NCI-H510A treated with DMSO at 0.1 percent for 48 hours (cell line): ENCODE results near the gene FAM118B.

Experiments
- DNase-seq: peaks from one replicate; lab custom pipeline; 2025; lab: John Stamatoyannopoulos, UW

The FAM118B gene

GRCh38 chr11:126186708-126187529, 24.7 kb upstream of the FAM118B start:
- peak; percentile 59 for DNase-seq

- peak; percentile 63 for DNase-seq
Measured at GRCh38 chr11:126188332-126189108, 23.1 kb upstream of the FAM118B start.

DNA sequence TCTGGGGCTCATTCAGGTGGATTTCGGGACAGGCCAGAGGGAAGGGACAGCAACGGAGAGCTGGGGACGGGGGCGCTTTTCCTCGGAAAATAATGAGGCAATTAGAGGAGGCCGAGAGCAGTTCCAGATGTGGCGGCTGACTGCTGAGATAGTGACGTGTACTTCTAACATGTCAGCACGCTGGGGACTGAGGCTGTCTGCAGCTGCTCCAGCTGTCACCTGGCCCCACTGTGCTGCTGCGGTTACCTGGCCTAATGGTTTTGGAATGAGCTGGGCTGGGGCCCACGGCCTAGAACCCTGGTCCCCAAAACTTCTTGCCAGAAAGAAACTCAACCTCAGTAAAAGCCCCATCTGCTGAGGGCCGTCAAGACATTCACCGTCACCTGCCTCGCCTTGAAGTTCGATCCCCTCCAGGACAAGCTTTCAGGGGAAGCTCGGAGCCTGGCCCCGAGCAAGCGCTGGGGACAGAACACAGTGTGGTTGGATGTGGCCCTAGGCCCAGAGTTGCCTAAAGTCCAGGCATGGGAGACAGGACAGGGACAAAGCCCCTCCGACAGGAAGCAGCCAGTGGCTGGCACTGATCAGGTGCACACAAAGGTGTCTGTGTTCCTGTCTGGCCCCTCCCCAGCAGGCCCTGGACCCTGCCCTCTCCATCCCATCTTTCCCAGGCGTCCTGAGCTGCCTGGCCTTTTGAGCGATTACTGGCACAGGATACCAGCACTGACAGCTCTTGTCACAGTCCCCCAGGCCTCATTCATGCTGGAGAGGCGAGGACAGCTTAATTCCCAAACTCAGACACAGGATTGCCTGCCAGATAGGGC, 22.3 kb upstream of the FAM118B start:
- DNase-seq = peak; percentile 30

GRCh38 chr11:126190792-126191191, 20.8 kb upstream of the FAM118B start:
- no peak for DNase-seq

DNA sequence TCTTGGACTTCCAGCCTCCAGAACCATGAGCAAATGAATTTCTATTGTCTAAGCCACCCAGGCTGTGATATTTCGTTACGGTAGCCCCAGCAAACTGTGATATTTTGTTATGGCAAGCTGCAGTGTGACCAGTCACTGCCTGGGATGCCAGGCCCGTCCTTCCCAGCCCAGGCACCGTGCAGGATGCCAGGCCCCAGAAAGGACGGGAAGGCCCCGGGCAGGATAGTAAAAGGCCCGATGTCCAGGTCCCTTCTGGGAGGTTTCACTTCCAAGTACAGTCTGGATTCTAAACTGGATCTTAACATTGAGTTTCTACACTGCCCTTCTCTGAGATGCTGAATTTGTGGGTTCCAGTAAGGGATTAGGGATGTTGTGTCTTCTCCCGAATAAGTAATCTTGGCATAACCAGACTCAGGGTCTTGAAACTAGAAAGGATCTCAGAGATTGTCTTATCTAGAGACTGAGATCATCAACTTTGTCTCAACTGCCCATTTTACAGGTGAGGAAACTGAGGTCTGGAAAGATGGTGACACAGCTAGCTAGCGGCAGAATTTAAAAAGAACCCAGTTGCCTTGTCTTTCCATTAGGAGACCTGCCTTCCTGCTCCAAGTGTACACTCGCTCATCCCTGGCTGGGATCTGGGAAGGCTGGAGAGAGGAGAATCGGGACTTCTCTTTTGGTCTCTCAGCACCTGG, 20.1 kb upstream of the FAM118B start:
- no peak for DNase-seq

GRCh38 chr11:126192361-126192760, 19.2 kb upstream of the FAM118B start:
- no peak for DNase-seq

DNA sequence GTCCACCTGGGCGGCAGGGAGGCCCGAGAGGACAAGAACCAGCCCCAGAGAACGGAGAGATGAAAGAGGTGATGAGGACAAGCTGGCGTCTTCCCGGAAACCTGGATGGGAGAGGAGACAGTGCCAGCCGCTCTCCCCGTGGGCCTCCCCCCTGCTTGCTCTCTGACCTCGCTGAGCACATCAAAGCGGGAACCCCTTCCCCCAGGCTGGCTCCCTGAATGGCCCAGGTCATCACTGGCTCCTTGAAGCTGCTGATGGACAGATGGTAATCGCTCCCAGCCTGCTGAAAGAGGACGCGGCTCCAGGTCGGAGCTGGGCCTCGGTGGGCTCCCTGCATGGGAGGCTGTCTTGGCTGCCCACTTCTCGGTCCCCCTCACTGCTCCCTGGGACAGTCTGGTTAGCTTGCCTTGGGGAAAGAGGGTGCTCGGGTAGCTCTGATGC, 18.5 kb upstream of the FAM118B start:
- no peak for DNase-seq

DNA sequence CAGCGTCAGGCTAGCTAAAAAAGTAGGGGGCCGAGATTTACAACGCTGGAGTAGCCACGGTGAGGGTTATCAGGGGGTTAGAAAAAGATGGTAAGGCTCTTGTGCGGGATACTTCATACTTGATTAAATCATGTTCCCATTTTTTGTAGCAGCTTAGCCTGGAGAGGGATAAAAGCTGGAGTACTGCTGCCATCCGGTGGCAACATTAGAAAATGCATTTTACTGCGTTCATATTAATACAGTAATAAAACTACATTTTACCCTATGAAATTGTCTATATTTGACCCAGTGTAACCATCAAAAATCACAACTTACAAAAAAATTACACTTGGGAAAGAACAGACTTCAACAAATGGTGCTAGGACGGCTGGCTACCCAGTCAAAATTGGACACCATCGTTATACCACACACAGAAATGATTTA, 17.4 kb upstream of the FAM118B start:
- DNase-seq = peak; percentile 56

DNA sequence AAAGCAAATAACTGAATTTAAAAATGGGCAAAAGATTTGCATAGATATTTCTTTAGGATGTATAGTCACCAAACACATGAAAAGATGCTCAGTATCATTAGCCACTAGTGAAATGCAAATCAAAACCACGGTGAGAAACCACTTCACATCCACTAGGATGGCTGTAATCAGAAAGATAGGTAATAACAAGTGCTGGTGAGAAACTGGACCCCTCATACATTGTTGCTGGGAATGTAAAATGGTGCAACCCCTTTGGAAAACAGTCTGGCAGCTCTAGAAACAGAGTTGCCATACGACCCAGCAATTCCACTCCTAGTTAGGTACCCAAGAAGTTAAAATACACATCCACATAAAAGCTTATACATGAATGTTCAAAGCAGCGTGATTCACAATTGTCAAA, 16.5 kb upstream of the FAM118B start:
- no peak for DNase-seq

DNA sequence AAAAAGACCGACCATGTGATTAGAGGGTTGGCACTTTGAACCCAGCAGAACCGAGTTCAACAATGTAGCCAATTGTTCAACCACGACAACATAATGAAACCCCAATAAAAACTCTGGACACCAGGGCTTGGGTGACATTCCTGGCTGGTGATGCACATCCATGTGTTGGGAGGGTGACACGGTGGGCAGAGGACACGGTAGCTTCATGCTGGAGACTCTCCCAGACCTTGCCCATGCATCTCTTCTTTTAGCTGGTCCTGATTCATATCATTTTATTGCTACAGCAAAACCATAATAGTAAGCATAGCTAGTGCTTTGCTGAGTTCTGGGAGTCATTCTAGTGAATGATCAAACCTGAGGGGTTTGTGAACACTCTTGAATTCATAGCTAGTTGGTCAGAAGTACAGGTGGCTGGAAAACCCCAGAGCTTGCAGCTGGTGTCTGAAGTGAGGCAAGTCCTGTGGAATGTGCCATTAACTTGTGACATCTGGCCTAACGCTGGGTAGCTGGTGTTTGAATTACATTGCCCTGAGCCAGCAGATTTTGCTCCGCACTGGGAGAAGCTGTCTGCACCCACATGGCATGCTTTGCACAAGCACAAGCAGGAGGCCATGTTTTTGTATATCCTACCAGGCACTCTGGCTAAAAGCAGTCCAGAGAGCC, 14.2 kb upstream of the FAM118B start:
- no peak for DNase-seq

DNA sequence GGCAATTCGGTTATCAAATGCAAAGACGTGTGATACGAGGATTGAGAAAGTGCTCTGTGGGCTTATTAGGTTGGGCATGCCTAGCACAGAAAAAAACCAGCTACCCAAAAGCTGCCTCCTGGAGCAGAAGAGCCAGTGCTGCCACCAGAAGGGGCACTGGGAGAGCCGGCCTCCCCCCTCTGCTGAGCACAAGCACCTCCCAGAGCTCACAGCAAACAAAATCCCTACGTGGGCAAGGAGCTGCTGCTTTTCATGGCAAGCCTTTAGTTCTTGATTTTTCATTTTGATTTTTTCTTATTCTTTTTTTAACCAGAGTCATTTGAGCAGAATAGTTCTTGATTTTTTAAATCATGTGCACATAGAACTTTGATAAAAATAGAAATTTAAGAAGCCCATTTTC, 12.9 kb upstream of the FAM118B start:
- no peak for DNase-seq

- DNase-seq = no peak
Measured at GRCh38 chr11:126202646-126203359, 8.8 kb upstream of the FAM118B start.

GRCh38 chr11:126205359-126205758, 6.2 kb upstream of the FAM118B start:
- DNase-seq = no peak

- DNase-seq = no peak
Measured at GRCh38 chr11:126207896-126208295, 3.7 kb upstream of the FAM118B start.

DNA sequence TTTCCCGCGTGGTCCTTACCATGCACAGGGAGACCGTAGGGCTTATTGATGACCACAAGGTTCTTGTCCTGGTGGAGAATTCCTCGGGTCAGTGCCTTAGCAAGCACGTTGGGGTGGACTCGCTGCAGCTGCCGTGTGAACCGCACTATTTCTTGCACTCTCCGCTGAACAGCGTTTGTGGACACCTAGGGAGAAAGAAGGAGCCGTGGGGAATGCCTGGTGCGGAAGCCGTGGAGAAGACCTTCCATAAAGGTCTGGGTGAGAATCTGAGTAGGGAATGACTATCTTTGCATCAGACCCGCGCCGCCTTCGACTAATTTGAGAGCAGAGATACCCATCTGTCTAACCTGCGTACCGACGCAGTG, 729 bp upstream of the FAM118B start:
- no peak for DNase-seq

DNA sequence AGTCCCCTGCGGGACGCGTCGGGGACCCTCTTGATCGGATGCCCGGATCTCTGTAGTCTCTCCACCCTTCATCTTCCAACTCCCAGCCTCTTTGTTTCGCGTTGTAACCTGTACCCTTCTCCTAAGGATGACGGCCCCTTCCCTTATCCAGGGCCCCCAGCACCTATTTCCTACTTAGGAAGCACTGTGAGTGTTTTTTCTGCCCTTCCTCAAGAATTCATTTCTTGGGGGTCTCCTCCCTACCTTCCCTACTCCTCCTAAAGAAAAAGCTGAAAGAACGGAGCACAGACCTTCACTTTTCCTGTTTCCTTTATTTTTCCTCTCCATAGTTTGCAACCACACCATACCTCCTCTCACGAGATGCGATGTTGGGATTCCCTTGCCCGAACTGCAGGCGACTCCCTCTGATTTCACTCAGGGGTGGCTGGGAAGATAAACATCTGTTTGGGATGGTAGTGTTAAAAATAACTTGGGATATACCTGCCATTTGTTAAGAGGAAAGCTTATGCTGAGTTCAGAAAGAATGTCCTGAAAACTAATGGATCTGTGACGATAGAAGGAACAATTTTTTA, 593 bp downstream of the FAM118B start:
- DNase-seq = no peak

GRCh38 chr11:126214441-126214840, 2.9 kb downstream of the FAM118B start:
- DNase-seq = no peak

- DNase-seq = no peak
Measured at GRCh38 chr11:126214841-126215240, 3.3 kb downstream of the FAM118B start.

DNA sequence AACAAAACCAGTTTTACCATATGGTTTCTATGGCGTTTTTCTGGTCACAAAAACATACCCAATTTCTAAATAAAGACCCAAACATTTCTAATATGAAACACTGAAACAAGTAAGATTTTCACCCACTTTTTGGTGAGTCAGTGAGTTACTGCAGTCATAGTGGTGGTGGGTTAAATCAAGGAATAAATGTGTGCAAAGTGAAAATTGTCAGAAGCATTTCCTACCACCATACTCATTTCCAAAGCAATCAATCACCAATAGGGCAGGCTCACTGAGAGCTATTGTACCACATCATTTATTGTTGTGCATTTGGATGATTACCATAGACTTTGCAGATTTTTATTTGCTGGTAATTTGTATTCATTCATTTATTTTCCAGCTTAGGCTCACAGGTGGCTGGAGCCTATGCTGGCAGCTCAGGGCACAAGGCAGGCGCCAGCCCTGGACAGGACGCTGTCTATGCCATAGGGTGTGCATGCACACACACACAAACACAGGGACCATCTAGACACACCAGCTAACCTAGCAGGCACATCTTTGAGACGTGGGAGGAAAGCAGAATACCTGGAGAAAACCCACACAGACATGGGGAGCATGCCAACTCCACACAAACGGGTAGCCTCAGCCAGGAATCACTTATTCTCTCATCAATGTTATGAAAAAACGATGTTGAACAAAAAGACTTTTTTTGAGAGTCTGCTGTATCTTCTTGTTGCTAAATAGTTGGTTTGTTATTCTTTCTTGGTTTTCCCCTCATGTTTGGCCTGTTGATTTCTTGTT, 5.1 kb downstream of the FAM118B start:
- no peak for DNase-seq
